ENCODE measurements around the gene UGT2A3.

- TF ChIP-seq CTCF (IDR thresholded peaks at IDR 0.05): no peak
- no peak for TF ChIP-seq POLR2A (IDR thresholded peaks at IDR 0.05)
Observed at GRCh38 chr4:68905598-68905938, 46.0 kb downstream of the UGT2A3 start.
